Smooth muscle cell (in vitro differentiated cells): ENCODE measurements around the gene CLCN5. TPM values are rescaled to one million over a fixed set of nuclear protein-coding genes. Genes with fewer than 3 reads are reported as not detected.

Source experiments
- DNase-seq: peaks from one replicate; lab custom pipeline; 2025; ENCODE audit not compliant: unreplicated experiment; lab: John Stamatoyannopoulos, UW
- H2AFZ ChIP-seq: fragments of 200-600 bp; sonication (generic); 2 replicates; pipeline ENCODE4 v1.6.0; 2016; ENCODE audit warnings: antibody characterized with exemption, low read depth, mild to moderate bottlenecking
- H3F3A ChIP-seq: fragments of 200-600 bp; sonication (generic); 2 replicates; pipeline ENCODE4 v1.6.0; 2017; ENCODE audit warnings: antibody characterized with exemption, low read depth
- H3K27ac ChIP-seq: fragments of 200-600 bp; sonication (generic); 2 replicates; pipeline ENCODE4 v1.5.1; 2016; ENCODE audit warnings: low read depth, mild to moderate bottlenecking
- H3K27me3 ChIP-seq: fragments of 200-600 bp; sonication (generic); 2 replicates; pipeline ENCODE4 v1.6.1; 2016; ENCODE audit warnings: low read depth, mild to moderate bottlenecking
- H3K36me3 ChIP-seq: fragments of 200-600 bp; sonication (generic); 2 replicates; pipeline ENCODE4 v1.5.1; 2016; ENCODE audit warnings: low read depth
- H3K4me1 ChIP-seq: fragments of 200-600 bp; sonication (generic); 2 replicates; pipeline ENCODE4 v1.5.1; 2016; ENCODE audit warnings: low read depth
- H3K4me2 ChIP-seq: fragments of 200-600 bp; sonication (generic); 2 replicates; pipeline ENCODE4 v1.6.0; 2016; ENCODE audit warnings: mild to moderate bottlenecking
- H3K4me3 ChIP-seq: fragments of 200-600 bp; sonication (generic); 2 replicates; pipeline ENCODE4 v1.5.1; 2016; ENCODE audit warnings: mild to moderate bottlenecking
- H3K79me2 ChIP-seq: fragments of 200-600 bp; sonication (generic); 2 replicates; pipeline ENCODE4 v1.6.0; 2016; ENCODE audit warnings: low read depth, mild to moderate bottlenecking
- H3K9ac ChIP-seq: fragments of 200-600 bp; sonication (generic); 2 replicates; pipeline ENCODE4 v1.6.0; 2016; ENCODE audit warnings: low read depth
- H3K9me3 ChIP-seq: fragments of 200-600 bp; sonication (generic); replicated peaks from 2 replicates; pipeline ENCODE4 v1.5.1; 2016; ENCODE audit warnings: low read depth
- H4K20me1 ChIP-seq: fragments of 200-600 bp; sonication (generic); 2 replicates; pipeline ENCODE4 v1.6.0; 2016; ENCODE audit warnings: low read depth
- CTCF ChIP-seq: fragments of 200-600 bp; sonication (generic); IDR thresholded peaks from 2 replicates; pipeline ENCODE4 v1.5.1; 2017; ENCODE audit warnings: borderline replicate concordance, mild to moderate bottlenecking, antibody characterized with exemption; ENCODE audit not compliant: insufficient read depth, poor library complexity, severe bottlenecking
- WGBS: methylation state at CpG from one replicate; pipeline ENCODE4 v1.1.7; 2016; ENCODE audit warnings: low lambda C conversion rate; 5-methylcytosine and 5-hydroxymethylcytosine counted together
- polyA plus RNA-seq: library from polyadenylated mRNA; unstranded; fragments of >200 nt; fragmentation: Nextera tagmentation; extraction: Ambion mirVana; gene quantifications from 2 replicates; pipeline ENCODE4 v1.2.1, GENCODE V29; 2016
- total RNA-seq: library from RNA; depleted of rRNA; stranded (reverse); fragments of >200 nt; gene quantifications from 2 replicates; pipeline ENCODE4 v1.2.3, GENCODE V29; 2014

Gene CLCN5
- total and polyA plus RNA-seq, 2 experiments from 2014 or later = 1.7 to 7.1 TPM

GRCh38 chrX:50107470-50107869 lies 185.1 kb downstream of the CLCN5 start:
- Histone ChIP-seq H3K36me3 (no peaks in the 10 kb centered on the region), H3K9ac (no peak overlapping the region), H3K27me3 (no peaks in the 10 kb centered on the region), H3K79me2 (no peaks in the 10 kb centered on the region), H3K4me1 (no peaks in the 10 kb centered on the region), H3K9me3 (no peaks in the 10 kb centered on the region), H4K20me1 (no peaks in the 10 kb centered on the region), H3K4me3 (no peak overlapping the region), H2AFZ (no peak overlapping the region), H3F3A (no peaks in the 10 kb centered on the region), H3K27ac (no peak overlapping the region), H3K4me2 (no peak overlapping the region)
- DNase-seq = no peak
- no peak for TF ChIP-seq CTCF
- WGBS = 61% methylated on average over 2 of the region's 2 CpGs

- Histone ChIP-seq H3K9me3 (no peaks in the 10 kb centered on the region), H3K4me2 (no peak overlapping the region), H3K9ac (no peak overlapping the region), H3F3A (no peaks in the 10 kb centered on the region), H2AFZ (no peak overlapping the region), H3K27me3 (no peaks in the 10 kb centered on the region), H3K36me3 (no peaks in the 10 kb centered on the region), H4K20me1 (no peaks in the 10 kb centered on the region), H3K79me2 (no peaks in the 10 kb centered on the region), H3K27ac (no peak overlapping the region), H3K4me3 (no peak overlapping the region), H3K4me1 (no peaks in the 10 kb centered on the region)
- 52% methylated on average over 2 of the region's 2 CpGs for WGBS
- no peak for DNase-seq
- no peak for TF ChIP-seq CTCF
Measured at GRCh38 chrX:50108264-50108663, 185.9 kb downstream of the CLCN5 start.

GRCh38 chrX:50111742-50112141 lies 189.3 kb downstream of the CLCN5 start:
- H3K36me3 ChIP-seq = no peaks in the 10 kb centered on the region
- H3K9ac ChIP-seq = no peak overlapping the region
- H2AFZ ChIP-seq = no peak overlapping the region
- H3K4me3 ChIP-seq = no peak overlapping the region
- no peak for TF ChIP-seq CTCF
- H3F3A ChIP-seq = no peaks in the 10 kb centered on the region
- H3K4me2 ChIP-seq = no peak overlapping the region
- H3K79me2 ChIP-seq = no peaks in the 10 kb centered on the region
- H4K20me1 ChIP-seq = no peaks in the 10 kb centered on the region
- no peak for DNase-seq
- 54% methylated on average over 2 of the region's 2 CpGs for WGBS
- no peaks in the 10 kb centered on the region for H3K27me3 ChIP-seq
- no peaks in the 10 kb centered on the region for H3K4me1 ChIP-seq
- no peak overlapping the region for H3K27ac ChIP-seq
- no peaks in the 10 kb centered on the region for H3K9me3 ChIP-seq

GRCh38 chrX:50114113-50114512 lies 191.7 kb downstream of the CLCN5 start:
- no peaks in the 10 kb centered on the region for H4K20me1 ChIP-seq
- H3K9me3 ChIP-seq = no peaks in the 10 kb centered on the region
- TF ChIP-seq CTCF = no peak
- WGBS = 42% methylated on average over 2 of the region's 2 CpGs
- no peak overlapping the region for H3K4me2 ChIP-seq
- H3K4me1 ChIP-seq = no peaks in the 10 kb centered on the region
- H3K36me3 ChIP-seq = no peaks in the 10 kb centered on the region
- DNase-seq = no peak
- H3K27me3 ChIP-seq = no peaks in the 10 kb centered on the region
- no peak overlapping the region for H3K4me3 ChIP-seq
- H3K27ac ChIP-seq = no peak overlapping the region
- H3K79me2 ChIP-seq = no peaks in the 10 kb centered on the region
- H2AFZ ChIP-seq = no peak overlapping the region
- H3K9ac ChIP-seq = no peak overlapping the region
- no peaks in the 10 kb centered on the region for H3F3A ChIP-seq
